Central memory CD8-positive, alpha-beta T cell (primary cell): ENCODE measurements around the gene ZNF467.

ENCODE experiments used
- ATAC-seq: fragments of 150-1000 bp; cut with Tn5 transposase; replicated peaks from 2 replicates; pipeline ENCODE4 v1.10.0; 2022; ENCODE audit warnings: mild to moderate bottlenecking, moderate FRiP score, moderate number of reproducible peaks; ENCODE audit not compliant: poor library complexity, severe bottlenecking; ENCODE audit errors: extremely low read depth
- DNase-seq, 2 donors: peaks; one replicate each; pipeline ENCODE4 v3.0.0; 2021; ENCODE audit warnings: low spot score in 2 of 2
- H3K27ac Mint-ChIP-seq: one replicate; pipeline ENCODE4 v1.8.0; 2022; ENCODE audit warnings: low read depth, mild to moderate bottlenecking, moderate library complexity, mixed read lengths
- H3K27me3 Mint-ChIP-seq: one replicate; pipeline ENCODE4 v1.8.0; 2022; ENCODE audit warnings: mixed read lengths
- H3K36me3 Mint-ChIP-seq: one replicate; pipeline ENCODE4 v1.8.0; 2022; ENCODE audit warnings: mild to moderate bottlenecking, moderate library complexity, mixed read lengths; ENCODE audit not compliant: insufficient read depth
- H3K4me1 Mint-ChIP-seq: one replicate; pipeline ENCODE4 v1.8.0; 2022; ENCODE audit warnings: mixed read lengths
- H3K4me3 Mint-ChIP-seq: one replicate; pipeline ENCODE4 v1.8.0; 2022; ENCODE audit warnings: mild to moderate bottlenecking, moderate library complexity, mixed read lengths
- H3K9me3 Mint-ChIP-seq: one replicate; pipeline ENCODE4 v1.8.0; 2022; ENCODE audit warnings: mixed read lengths

ZNF467 gene, protein sequence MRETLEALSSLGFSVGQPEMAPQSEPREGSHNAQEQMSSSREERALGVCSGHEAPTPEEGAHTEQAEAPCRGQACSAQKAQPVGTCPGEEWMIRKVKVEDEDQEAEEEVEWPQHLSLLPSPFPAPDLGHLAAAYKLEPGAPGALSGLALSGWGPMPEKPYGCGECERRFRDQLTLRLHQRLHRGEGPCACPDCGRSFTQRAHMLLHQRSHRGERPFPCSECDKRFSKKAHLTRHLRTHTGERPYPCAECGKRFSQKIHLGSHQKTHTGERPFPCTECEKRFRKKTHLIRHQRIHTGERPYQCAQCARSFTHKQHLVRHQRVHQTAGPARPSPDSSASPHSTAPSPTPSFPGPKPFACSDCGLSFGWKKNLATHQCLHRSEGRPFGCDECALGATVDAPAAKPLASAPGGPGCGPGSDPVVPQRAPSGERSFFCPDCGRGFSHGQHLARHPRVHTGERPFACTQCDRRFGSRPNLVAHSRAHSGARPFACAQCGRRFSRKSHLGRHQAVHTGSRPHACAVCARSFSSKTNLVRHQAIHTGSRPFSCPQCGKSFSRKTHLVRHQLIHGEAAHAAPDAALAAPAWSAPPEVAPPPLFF

GRCh38 chr7:149773446-149774236 is at the start of gene ZNF467:
Gene ZNF467, minus strand, starts transcription at chr7:149773588. Its CDS starts 2,556 bp downstream, at chr7:149771032.
- Mint-ChIP-seq H3K4me3 (peak within 1 kb of the TSS; percentile 81), H3K27me3 (no peaks in the 10 kb centered on the region), H3K27ac (no peak within 1 kb of the TSS), H3K4me1 (no peaks in the 10 kb centered on the region), H3K36me3 (no peaks in the 10 kb centered on the region), H3K9me3 (no peaks in the 10 kb centered on the region)
- ATAC-seq (peak; percentile 26), DNase-seq (no peak)

GRCh38 chr7:149822353-149822943 is 49.1 kb upstream of the ZNF467 start:
- Mint-ChIP-seq H3K27ac (no peak overlapping the region), H3K9me3 (no peaks in the 10 kb centered on the region), H3K27me3 (no peaks in the 10 kb centered on the region), H3K36me3 (peaks cover 2% of the 10 kb centered on the region), H3K4me1 (no peaks in the 10 kb centered on the region), H3K4me3 (no peak overlapping the region)
- DNase-seq (no peak), ATAC-seq (no peak)

DNA sequence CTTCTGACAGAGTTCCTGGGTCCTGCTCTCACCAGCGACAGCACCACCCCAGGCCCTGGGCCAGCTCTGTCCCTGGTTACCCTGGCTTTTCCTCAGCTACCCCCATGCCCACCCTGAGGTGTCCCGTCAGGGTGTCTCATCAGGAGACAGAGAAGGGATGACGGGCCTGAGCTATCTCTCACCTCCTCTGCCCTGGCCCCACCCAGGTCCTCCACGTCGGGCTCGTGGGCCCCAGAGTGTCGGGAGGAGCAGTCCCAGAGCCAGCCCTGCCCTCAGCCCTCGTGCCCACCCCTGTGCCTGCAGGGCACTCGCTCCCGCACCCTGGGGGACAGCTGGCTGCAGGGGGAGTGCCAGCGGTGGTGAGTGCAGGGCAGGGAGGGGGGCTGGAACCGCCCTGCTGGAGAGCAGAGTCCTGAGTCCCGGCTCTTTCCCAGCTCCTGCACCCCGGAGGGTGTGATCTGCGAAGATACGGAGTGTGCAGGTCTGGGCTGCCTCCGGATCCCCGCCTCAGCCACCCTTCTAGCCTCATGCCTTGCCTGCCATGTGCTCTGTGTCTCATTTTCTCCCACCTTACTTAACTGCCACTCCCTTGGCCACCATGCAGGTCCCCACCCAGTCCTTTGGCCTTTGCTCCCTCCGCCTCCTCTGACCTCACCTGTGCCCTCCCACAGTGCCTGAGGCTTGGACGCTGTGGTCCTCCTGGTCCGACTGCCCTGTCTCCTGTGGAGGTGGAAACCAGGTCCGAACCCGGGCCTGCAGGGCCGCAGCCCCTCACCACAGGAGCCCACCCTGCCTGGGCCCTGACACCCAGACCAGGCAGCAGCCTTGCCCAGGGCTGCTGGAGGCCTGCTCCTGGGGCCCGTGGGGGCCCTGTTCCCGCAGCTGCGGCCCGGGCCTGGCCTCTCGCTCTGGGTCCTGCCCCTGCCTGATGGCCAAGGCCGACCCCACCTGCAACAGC is 48.1 kb upstream of the ZNF467 start:
- Mint-ChIP-seq H3K4me3 (no peak overlapping the region), H3K36me3 (peaks cover 2% of the 10 kb centered on the region), H3K27ac (no peak overlapping the region), H3K9me3 (no peaks in the 10 kb centered on the region), H3K4me1 (no peaks in the 10 kb centered on the region), H3K27me3 (no peaks in the 10 kb centered on the region)
- ATAC-seq (no peak), DNase-seq (no peak)

- Mint-ChIP-seq H3K27ac (no peak overlapping the region), H3K36me3 (peaks cover 2% of the 10 kb centered on the region), H3K9me3 (no peaks in the 10 kb centered on the region), H3K27me3 (no peaks in the 10 kb centered on the region), H3K4me1 (no peaks in the 10 kb centered on the region), H3K4me3 (no peak overlapping the region)
- no peak for DNase-seq
- no peak for ATAC-seq
Measured at GRCh38 chr7:149820622-149821190, 47.3 kb upstream of the ZNF467 start.

- DNase-seq = no peak
- H3K9me3 Mint-ChIP-seq = no peaks in the 10 kb centered on the region
- H3K36me3 Mint-ChIP-seq = peaks cover 2% of the 10 kb centered on the region
- no peaks in the 10 kb centered on the region for H3K27me3 Mint-ChIP-seq
- H3K4me3 Mint-ChIP-seq = no peak overlapping the region
- no peak overlapping the region for H3K27ac Mint-ChIP-seq
- H3K4me1 Mint-ChIP-seq = no peaks in the 10 kb centered on the region
- ATAC-seq = no peak
Measured at GRCh38 chr7:149819961-149820340, 46.6 kb upstream of the ZNF467 start.

GRCh38 chr7:149819141-149819960 is 46.0 kb upstream of the ZNF467 start:
- Mint-ChIP-seq H3K4me1 (no peaks in the 10 kb centered on the region), H3K9me3 (no peaks in the 10 kb centered on the region), H3K27me3 (no peaks in the 10 kb centered on the region), H3K36me3 (peaks cover 2% of the 10 kb centered on the region), H3K27ac (no peak overlapping the region), H3K4me3 (no peak overlapping the region)
- DNase-seq (no peak), ATAC-seq (no peak)

DNA sequence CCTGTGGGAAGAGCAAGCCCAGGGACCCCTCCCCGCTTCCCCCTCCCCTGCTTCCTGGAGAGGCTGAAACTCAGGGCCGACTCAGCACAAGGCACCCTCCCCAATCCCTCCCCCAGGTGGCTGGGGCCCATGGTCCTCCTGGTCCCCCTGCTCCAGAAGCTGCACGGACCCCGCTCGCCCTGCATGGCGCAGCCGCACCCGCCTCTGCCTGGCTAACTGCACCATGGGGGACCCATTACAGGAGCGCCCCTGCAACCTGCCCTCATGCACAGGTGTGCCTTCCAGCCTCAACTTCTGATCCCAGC is 45.1 kb upstream of the ZNF467 start:
- H3K27ac Mint-ChIP-seq = no peak overlapping the region
- H3K4me1 Mint-ChIP-seq = no peaks in the 10 kb centered on the region
- no peak overlapping the region for H3K4me3 Mint-ChIP-seq
- H3K36me3 Mint-ChIP-seq = peaks cover 2% of the 10 kb centered on the region
- no peaks in the 10 kb centered on the region for H3K9me3 Mint-ChIP-seq
- DNase-seq (no peak), ATAC-seq (no peak)
- no peaks in the 10 kb centered on the region for H3K27me3 Mint-ChIP-seq

DNA sequence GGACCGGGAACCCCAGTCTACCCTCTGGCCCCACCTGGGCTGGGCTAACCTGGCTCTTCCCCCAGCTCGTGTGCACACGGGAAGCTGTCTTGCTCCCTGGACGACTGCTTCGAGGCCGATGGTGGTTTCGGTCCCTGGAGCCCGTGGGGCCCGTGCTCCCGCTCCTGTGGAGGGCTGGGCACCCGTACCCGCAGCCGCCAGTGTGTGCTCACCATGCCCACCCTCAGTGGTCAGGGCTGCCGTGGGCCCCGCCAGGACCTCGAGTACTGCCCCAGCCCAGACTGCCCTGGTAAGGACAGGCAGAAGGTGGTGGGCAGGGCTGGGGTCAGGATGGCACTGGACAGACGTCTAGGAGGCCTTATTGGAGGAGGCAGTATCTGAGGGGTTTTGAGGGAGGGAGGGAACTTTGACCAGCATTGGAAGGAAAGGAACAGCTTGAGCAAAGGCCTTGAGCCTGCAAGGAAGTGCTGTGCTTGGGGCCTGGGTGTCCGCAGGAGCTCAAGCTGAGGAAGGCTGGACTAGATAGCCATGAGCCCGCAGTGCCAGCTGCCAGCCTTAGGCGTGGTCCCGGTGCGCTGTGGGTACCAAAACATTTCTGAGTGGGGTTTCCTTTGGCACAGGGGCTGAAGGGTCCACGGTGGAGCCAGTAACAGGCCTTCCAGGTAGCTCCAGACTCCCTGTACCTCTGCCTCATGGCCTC is 44.6 kb upstream of the ZNF467 start:
- H3K27me3 Mint-ChIP-seq = no peaks in the 10 kb centered on the region
- ATAC-seq (no peak), DNase-seq (no peak)
- H3K27ac Mint-ChIP-seq = no peak overlapping the region
- peaks cover 2% of the 10 kb centered on the region for H3K36me3 Mint-ChIP-seq
- H3K4me1 Mint-ChIP-seq = no peaks in the 10 kb centered on the region
- H3K9me3 Mint-ChIP-seq = no peaks in the 10 kb centered on the region
- H3K4me3 Mint-ChIP-seq = no peak overlapping the region

- Mint-ChIP-seq H3K4me1 (no peaks in the 10 kb centered on the region), H3K4me3 (no peak overlapping the region), H3K27me3 (no peaks in the 10 kb centered on the region), H3K36me3 (peaks cover 2% of the 10 kb centered on the region), H3K27ac (no peak overlapping the region), H3K9me3 (no peaks in the 10 kb centered on the region)
- ATAC-seq (no peak), DNase-seq (no peak)
Measured at GRCh38 chr7:149817301-149817771, 43.9 kb upstream of the ZNF467 start.

GRCh38 chr7:149816794-149817193 is 43.4 kb upstream of the ZNF467 start:
- H3K27ac Mint-ChIP-seq = no peak overlapping the region
- H3K4me3 Mint-ChIP-seq = no peak overlapping the region
- no peaks in the 10 kb centered on the region for H3K9me3 Mint-ChIP-seq
- H3K27me3 Mint-ChIP-seq = no peaks in the 10 kb centered on the region
- DNase-seq (no peak), ATAC-seq (no peak)
- no peaks in the 10 kb centered on the region for H3K36me3 Mint-ChIP-seq
- no peaks in the 10 kb centered on the region for H3K4me1 Mint-ChIP-seq
